HCT116 (cell line): ENCODE data around the gene FAM98C. TPM values are rescaled to one million over a fixed set of nuclear protein-coding genes. Genes with fewer than 3 reads are reported as not detected.

Experiments used
- ATAC-seq: fragments of 200-7000 bp; cut with Tn5 transposase; 2 replicates; pipeline ENCODE4 v1.9.1; 2020; ENCODE audit warnings: mild to moderate bottlenecking, moderate library complexity
- BruUV-seq: library from RNA; stranded (reverse); fragments of 400-500 nt; replicated peaks from 2 replicates; lab custom pipeline; 2021; lab: Mats Ljungman, UMichigan
- CTCF ChIA-PET: fragments of 300-600 bp; sonication (Branson Sonifier 250); formaldehyde crosslinking; loops from one replicate; lab custom pipeline; 2021; ENCODE audit warnings: antibody characterized with exemption; lab: Charles Lee
- POLR2A ChIA-PET: fragments of 300-600, 350-600 bp; sonication (Branson Sonifier 250); formaldehyde crosslinking; loops from one replicate; lab custom pipeline; 2021; ENCODE audit warnings: antibody characterized with exemption; lab: Charles Lee
- RAD21 ChIA-PET, 2 experiments: fragments of 300-600 bp; sonication (Branson Sonifier 250); formaldehyde crosslinking; loops; one replicate each; lab custom pipeline; 2023; ENCODE audit warnings: low total read pairs in 2 of 2; ENCODE audit not compliant: uncharacterized antibody in 2 of 2, unreplicated experiment in 2 of 2, low non-redundant PET in 1 of 2; lab: Charles Lee
- DNase-seq: peaks from one replicate; pipeline ENCODE4 v3.0.0-alpha.2; 2010; ENCODE audit warnings: low read depth, low spot score
- H2AFZ ChIP-seq: fragments of 200-600 bp; shearing (Covaris generic), sonication (generic); 2 replicates; pipeline ENCODE4 v1.6.1; 2017; ENCODE audit warnings: low read depth, mixed run types, mixed read lengths, antibody characterized with exemption, low read length; ENCODE audit not compliant: poor library complexity, severe bottlenecking
- H3K27ac ChIP-seq: 2 replicates; pipeline ENCODE4 v1.5.1; 2012; ENCODE audit warnings: low read depth, low read length
- H3K27me3 ChIP-seq: fragments of 200-600 bp; sonication (generic); 2 replicates; pipeline ENCODE4 v1.6.1; 2016; ENCODE audit warnings: mixed run types, low read length, mixed read lengths; ENCODE audit not compliant: insufficient read depth
- H3K36me3 ChIP-seq, 2 experiments: fragments of 200-500 bp in 1 of 2; fragments of 200-600 bp in 1 of 2; sonication (Bioruptor generic) in 1 of 2; sonication (generic) in 1 of 2; 2 replicates each; pipeline versions ENCODE4 v1.5.1 to v1.6.1; 2014 to 2016; ENCODE audit warnings: low read length in 2 of 2, inconsistent platforms in 1 of 2, mixed read lengths in 1 of 2, mixed run types in 1 of 2; ENCODE audit not compliant: insufficient read depth in 2 of 2, control insufficient read depth in 1 of 2
- H3K4me1 ChIP-seq, 2 experiments: fragments of 200-600 bp in 1 of 2; sonication (generic) in 1 of 2; 2 replicates each; pipeline versions ENCODE4 v1.5.1 to v1.6.1; 2012 to 2017; ENCODE audit warnings: low read length in 2 of 2, inconsistent platforms in 1 of 2, mild to moderate bottlenecking in 1 of 2, mixed read lengths in 1 of 2, mixed run types in 1 of 2, moderate library complexity in 1 of 2; ENCODE audit not compliant: insufficient read depth in 2 of 2, control insufficient read depth in 1 of 2
- H3K4me2 ChIP-seq: fragments of 200-600 bp; sonication (generic); 2 replicates; pipeline ENCODE4 v1.6.1; 2017; ENCODE audit warnings: mixed run types, low read length, mixed read lengths
- H3K4me3 ChIP-seq, 2 experiments: fragments of 200-600 bp in 1 of 2; sonication (generic) in 1 of 2; replicated peaks in 1 of 2; 2 replicates each; pipeline ENCODE4 v1.5.1; 2011 to 2016; ENCODE audit warnings: low read length in 2 of 2, control low read depth in 1 of 2, low read depth in 1 of 2, mild to moderate bottlenecking in 1 of 2, mixed read lengths in 1 of 2, mixed run types in 1 of 2
- H3K79me2 ChIP-seq: fragments of 200-600 bp; sonication (generic); 2 replicates; pipeline ENCODE4 v1.6.1; 2017; ENCODE audit warnings: mild to moderate bottlenecking, mixed run types, low read length, moderate library complexity, mixed read lengths; ENCODE audit not compliant: insufficient read depth
- H3K9ac ChIP-seq: fragments of 200-600 bp; sonication (generic); 2 replicates; pipeline ENCODE4 v1.6.1; 2016; ENCODE audit warnings: low read length, mixed read lengths
- H3K9me2 ChIP-seq: fragments of 200-600 bp; sonication (generic), shearing (Covaris generic); 2 replicates; pipeline ENCODE4 v1.6.1; 2017; ENCODE audit warnings: mixed run types, mild to moderate bottlenecking, moderate library complexity; ENCODE audit not compliant: insufficient read depth
- H3K9me3 ChIP-seq, 2 experiments: fragments of 200-500 bp in 1 of 2; fragments of 200-600 bp in 1 of 2; sonication (Bioruptor generic) in 1 of 2; sonication (generic) in 1 of 2; 2 replicates each; pipeline ENCODE4 v1.6.1; 2014 to 2017; ENCODE audit warnings: low read length in 2 of 2, mixed read lengths in 2 of 2, inconsistent platforms in 1 of 2, low read depth in 1 of 2, mild to moderate bottlenecking in 1 of 2, mixed run types in 1 of 2, moderate library complexity in 1 of 2; ENCODE audit not compliant: control insufficient read depth in 1 of 2, insufficient read depth in 1 of 2
- H4K20me1 ChIP-seq: fragments of 200-600 bp; sonication (generic), shearing (Covaris generic); 2 replicates; pipeline ENCODE4 v1.6.1; 2017; ENCODE audit warnings: mixed run types, mild to moderate bottlenecking, moderate library complexity; ENCODE audit not compliant: insufficient read depth
- CBX3 ChIP-seq: IDR thresholded peaks from 2 replicates; pipeline ENCODE4 v1.6.1; 2012; ENCODE audit warnings: low read depth
- EGR1 ChIP-seq: IDR thresholded peaks from 2 replicates; pipeline ENCODE4 v1.6.1; 2012; ENCODE audit warnings: low read depth
- EZH2 ChIP-seq: fragments of 200-600 bp; sonication (generic); IDR thresholded peaks from 2 replicates; pipeline ENCODE4 v1.6.1; 2017; ENCODE audit warnings: antibody characterized with exemption, mixed run types
- POLR2A ChIP-seq: IDR thresholded peaks from 2 replicates; pipeline ENCODE4 v1.7.0; 2011; ENCODE audit warnings: borderline replicate concordance; ENCODE audit not compliant: insufficient read depth, insufficient read length; ENCODE audit errors: extremely low read depth
- POLR2AphosphoS5 ChIP-seq: IDR thresholded peaks from 2 replicates; pipeline ENCODE4 v1.6.1; 2011; ENCODE audit warnings: mild to moderate bottlenecking, low read depth, low read length, moderate library complexity
- REST ChIP-seq: IDR thresholded peaks from 2 replicates; pipeline ENCODE4 v1.6.1; 2012; ENCODE audit warnings: low read depth
- SIN3A ChIP-seq: IDR thresholded peaks from 2 replicates; pipeline ENCODE4 v1.6.1; 2012; ENCODE audit warnings: low read depth
- YY1 ChIP-seq: IDR thresholded peaks from 2 replicates; pipeline ENCODE4 v1.6.1; 2011; ENCODE audit warnings: low read length, low read depth, moderate library complexity, mild to moderate bottlenecking; ENCODE audit not compliant: insufficient replicate concordance; ENCODE audit errors: extremely low read depth
- ZBTB33 ChIP-seq: IDR thresholded peaks from 2 replicates; pipeline ENCODE4 v1.6.1; 2011; ENCODE audit warnings: mild to moderate bottlenecking, low read length, moderate library complexity; ENCODE audit not compliant: insufficient replicate concordance; ENCODE audit errors: extremely low read depth
- intact Hi-C: fragments of 100-400 bp; cut with micrococcal nuclease; formaldehyde crosslinking; loops from 2 replicates; pipeline ENCODE4 v1.10.0; 2022
- total RNA-seq: library from RNA; stranded (reverse); gene quantifications from one replicate; pipeline ENCODE4 v1.2.1, GENCODE V29; 2021; ENCODE audit not compliant: unreplicated experiment

Gene FAM98C
- total RNA-seq, 1 experiment from 2014 or later = 33.8 TPM

- no peak for TF ChIP-seq ZBTB33
- TF ChIP-seq EZH2 = no peak
These were observed 14.9 kb downstream of the FAM98C start (continued) for GRCh38 chr19:38417544-38418506.

GRCh38 chr19:38420935-38421334 is 18.0 kb downstream of the FAM98C start:
- no peak overlapping the region for H2AFZ ChIP-seq
- POLR2A ChIA-PET = no interaction called here

More at GRCh38 chr19:38420935-38421334, 18.0 kb downstream of the FAM98C start:
- Histone ChIP-seq H3K9ac (no peak overlapping the region), H3K27ac (no peak overlapping the region), H3K4me2 (no peak overlapping the region), H3K9me3 (no peaks in the 10 kb centered on the region), H4K20me1 (no peaks in the 10 kb centered on the region), H3K9me2 (no peaks in the 10 kb centered on the region), H3K79me2 (no peaks in the 10 kb centered on the region), H3K4me3 (no peak overlapping the region), H3K27me3 (no peaks in the 10 kb centered on the region), H3K36me3 (no peaks in the 10 kb centered on the region), H3K4me1 (peaks cover 14 to 16% of the 10 kb centered on the region in 2 experiments; a peak in 3 of 4 replicates)
- ChIA-PET RAD21 (interaction anchor here in 1 of 2 experiments (0.6 kb wide), 1 partner anchor 18 kb away, joined by 4 read pairs; the partner anchor contains the start of gene FAM98C), CTCF (interaction anchor here (1.8 kb wide), 1 partner anchor 18 kb away, joined by 5 read pairs; the partner anchor contains the start of gene FAM98C)
- no peak for ATAC-seq
- no TSS peak for BruUV-seq
- intact Hi-C loops = no loop called here
- TF ChIP-seq POLR2A = no peak
- TF ChIP-seq EGR1 = no peak
- TF ChIP-seq EZH2 = no peak
- TF ChIP-seq CBX3 = no peak
- no peak for TF ChIP-seq SIN3A
- TF ChIP-seq REST = no peak
- TF ChIP-seq YY1 = no peak
- TF ChIP-seq POLR2AphosphoS5 = no peak
- no peak for TF ChIP-seq ZBTB33
- no peak for DNase-seq
